DND-41 (cell line): ENCODE data around the gene SERTM1.

Source experiments
- ATAC-seq: fragments of 200-7000 bp; cut with Tn5 transposase; 3 replicates; pipeline ENCODE4 v1.9.1; 2021; ENCODE audit warnings: low read depth; ENCODE audit not compliant: insufficient read depth
- DNase-seq: peaks from one replicate; pipeline ENCODE4 v3.0.0-alpha.2; 2020
- H2AFZ ChIP-seq: 2 replicates; pipeline ENCODE4 v1.6.0; 2012; ENCODE audit warnings: low read depth, low read length
- H3K27ac ChIP-seq: 2 replicates; pipeline ENCODE4 v1.5.1; 2012; ENCODE audit warnings: low read length, inconsistent platforms
- H3K27me3 ChIP-seq: fragments of 200-600 bp; sonication (generic); 2 replicates; pipeline ENCODE4 v1.6.0; 2012; ENCODE audit warnings: low read length, mild to moderate bottlenecking, inconsistent platforms; ENCODE audit not compliant: insufficient read depth, poor library complexity
- H3K36me3 ChIP-seq: 2 replicates; pipeline ENCODE4 v1.5.1; 2012; ENCODE audit warnings: low read length, inconsistent platforms; ENCODE audit not compliant: insufficient read depth
- H3K4me1 ChIP-seq: 2 replicates; pipeline ENCODE4 v1.5.1; 2012; ENCODE audit warnings: mild to moderate bottlenecking, low read length; ENCODE audit not compliant: insufficient read depth
- H3K4me2 ChIP-seq: 2 replicates; pipeline ENCODE4 v1.6.0; 2012; ENCODE audit warnings: mild to moderate bottlenecking, moderate library complexity, low read length, inconsistent platforms; ENCODE audit not compliant: insufficient read depth
- H3K4me3 ChIP-seq, 2 experiments: fragments of 200-600 bp in 1 of 2; shearing (Covaris generic) in 1 of 2; 2 replicates each; pipeline ENCODE4 v1.5.1; 2012 to 2016; ENCODE audit warnings: inconsistent platforms in 2 of 2, low read length in 2 of 2, mild to moderate bottlenecking in 2 of 2, low read depth in 1 of 2, moderate library complexity in 1 of 2
- H3K79me2 ChIP-seq: 2 replicates; pipeline ENCODE4 v1.6.0; 2012; ENCODE audit warnings: low read length, inconsistent platforms; ENCODE audit not compliant: insufficient read depth
- H3K9ac ChIP-seq: 2 replicates; pipeline ENCODE4 v1.6.0; 2012; ENCODE audit warnings: low read depth, mild to moderate bottlenecking, inconsistent platforms, low read length, moderate library complexity
- H3K9me3 ChIP-seq: 2 replicates; pipeline ENCODE4 v1.5.1; 2012; ENCODE audit warnings: low read length, moderate library complexity, mild to moderate bottlenecking, inconsistent platforms; ENCODE audit not compliant: insufficient read depth, severe bottlenecking
- H4K20me1 ChIP-seq: 2 replicates; pipeline ENCODE4 v1.6.0; 2012; ENCODE audit warnings: low read length; ENCODE audit not compliant: insufficient read depth
- CTCF ChIP-seq: IDR thresholded peaks from 2 replicates; pipeline ENCODE4 v1.5.1; 2012; ENCODE audit warnings: borderline replicate concordance, low read length, moderate library complexity, mild to moderate bottlenecking; ENCODE audit not compliant: poor library complexity, severe bottlenecking; ENCODE audit errors: extremely low read depth
- EZH2 ChIP-seq: IDR thresholded peaks from 3 replicates; pipeline ENCODE4 v1.6.1; 2012; ENCODE audit warnings: borderline replicate concordance, low read depth, mild to moderate bottlenecking, moderate library complexity, low read length, inconsistent platforms; ENCODE audit not compliant: severe bottlenecking

SERTM1 gene

GRCh38 chr13:36718686-36719085, 44.9 kb downstream of the SERTM1 start:
- no peak for TF ChIP-seq CTCF
- no peak for TF ChIP-seq EZH2
- Histone ChIP-seq H3K27me3 (no peaks in the 10 kb centered on the region), H3K4me1 (no peaks in the 10 kb centered on the region), H3K79me2 (no peaks in the 10 kb centered on the region), H3K9me3 (no peaks in the 10 kb centered on the region), H3K4me3 (no peak overlapping the region), H3K27ac (no peak overlapping the region), H4K20me1 (no peaks in the 10 kb centered on the region), H3K36me3 (no peaks in the 10 kb centered on the region), H3K9ac (no peak overlapping the region), H3K4me2 (no peak overlapping the region), H2AFZ (no peak overlapping the region)
- DNase-seq (no peak), ATAC-seq (no peak)

GRCh38 chr13:36724141-36724540, 50.3 kb downstream of the SERTM1 start:
- no peak overlapping the region for H3K9ac ChIP-seq
- H3K4me3 ChIP-seq, result no peak overlapping the region
- no peak overlapping the region for H3K4me2 ChIP-seq
- no peaks in the 10 kb centered on the region for H3K4me1 ChIP-seq
- TF ChIP-seq EZH2, result no peak
- no peak for TF ChIP-seq CTCF
- H2AFZ ChIP-seq, result no peak overlapping the region
- H3K79me2 ChIP-seq, result no peaks in the 10 kb centered on the region
- no peak overlapping the region for H3K27ac ChIP-seq
- DNase-seq, result no peak
- H3K9me3 ChIP-seq, result no peaks in the 10 kb centered on the region
- ATAC-seq, result no peak
- no peaks in the 10 kb centered on the region for H4K20me1 ChIP-seq
- H3K27me3 ChIP-seq, result no peaks in the 10 kb centered on the region
- no peaks in the 10 kb centered on the region for H3K36me3 ChIP-seq

- no peak for ATAC-seq
These were observed 52.1 kb downstream of the SERTM1 start for GRCh38 chr13:36725936-36726335.

More at GRCh38 chr13:36725936-36726335, 52.1 kb downstream of the SERTM1 start:
- no peaks in the 10 kb centered on the region for H3K9me3 ChIP-seq
- no peak overlapping the region for H3K4me2 ChIP-seq
- no peak overlapping the region for H3K27ac ChIP-seq
- H4K20me1 ChIP-seq, result no peaks in the 10 kb centered on the region
- TF ChIP-seq CTCF (no peak), EZH2 (no peak)
- no peak for DNase-seq
- H3K27me3 ChIP-seq, result no peaks in the 10 kb centered on the region
- H3K9ac ChIP-seq, result no peak overlapping the region
- H3K4me1 ChIP-seq, result no peaks in the 10 kb centered on the region
- no peak overlapping the region for H2AFZ ChIP-seq
- H3K36me3 ChIP-seq, result no peaks in the 10 kb centered on the region
- H3K4me3 ChIP-seq, result no peak overlapping the region
- no peaks in the 10 kb centered on the region for H3K79me2 ChIP-seq
